Hematopoietic multipotent progenitor cell treated with erythropoietin and hydrocortisone succinate and interleukin-3 and kit ligand, for 4 days (in vitro differentiated cells): ENCODE results near the gene WDR83.
A peak's percentile ranks its signal among the peaks of the same experiment; 100 is the strongest.
"Not testable (repeated sequence)": the region's sequence is repeated elsewhere in the genome, so short reads cannot be mapped to it uniquely, and the experiment has no call there.

ENCODE experiments used
- DNase-seq: peaks from one replicate; pipeline ENCODE4 v3.0.0-alpha.2; 2015

Gene WDR83

DNA sequence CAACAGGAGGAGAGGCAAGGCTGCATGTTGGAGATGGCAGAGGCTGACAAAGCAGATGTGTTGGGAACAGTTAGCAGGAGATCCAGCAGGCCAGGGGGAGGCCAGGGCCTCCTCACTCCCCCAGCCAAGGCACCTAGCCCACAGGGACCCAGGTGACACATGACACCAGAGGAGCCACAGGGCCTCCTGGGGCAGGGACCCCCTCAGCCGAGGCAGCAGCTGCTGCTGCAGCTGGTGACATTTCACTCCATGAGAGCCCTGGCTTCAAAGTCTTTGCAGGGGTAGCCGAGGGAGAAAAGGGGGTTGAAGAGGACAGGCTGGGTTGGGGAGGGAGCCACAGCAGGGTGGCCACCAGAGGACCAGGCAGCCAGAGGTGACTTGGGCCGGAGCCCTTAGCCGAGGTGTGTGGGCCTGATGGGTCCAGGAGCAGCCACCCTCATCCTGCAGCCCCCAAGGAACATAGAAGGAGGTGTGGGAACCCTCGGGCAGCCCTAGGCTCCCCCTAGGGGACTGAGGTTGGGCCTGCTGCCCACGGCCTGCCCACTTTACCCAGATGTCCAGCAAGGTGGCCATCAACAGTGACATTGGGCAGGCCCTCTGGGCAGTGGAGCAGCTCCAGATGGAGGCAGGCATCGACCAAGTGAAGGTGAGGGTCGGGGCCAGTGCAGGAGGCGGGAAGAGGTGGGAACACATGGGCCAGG, 21.0 kb downstream of the WDR83 start, which contains the start of gene GNG14:
GNG14 (plus strand) TSS at position 503 of the 701 bp plus-strand sequence; CDS start at position 554, 51 bp downstream.
- DNase-seq = no peak

GRCh38 chr19:12689012-12689411, 22.4 kb downstream of the WDR83 start:
- DNase-seq = no peak

GRCh38 chr19:12689581-12690216, 23.1 kb downstream of the WDR83 start:
- DNase-seq = peak; percentile 89

- DNase-seq = no peak
Measured at GRCh38 chr19:12692960-12693359, 26.4 kb downstream of the WDR83 start.

DNA sequence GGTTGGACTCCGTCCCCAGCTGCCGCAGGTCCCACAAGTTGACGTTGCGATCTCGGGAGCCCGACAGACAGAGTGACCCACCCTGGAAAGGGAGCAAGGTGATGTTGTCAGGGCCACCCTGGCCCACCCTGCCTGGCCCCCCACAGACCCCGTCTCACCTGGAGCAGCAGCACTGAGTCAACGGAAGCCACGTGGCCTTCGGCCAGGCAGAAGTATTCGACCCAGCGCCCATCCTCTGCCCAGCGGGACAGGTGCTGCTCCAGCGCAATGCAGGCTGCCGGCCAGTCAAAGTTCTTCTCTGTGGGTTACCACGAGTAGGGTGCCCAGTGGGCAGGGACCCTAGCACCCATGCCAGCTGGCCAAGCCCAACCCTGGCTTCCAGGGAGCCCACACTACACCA, 28.0 kb downstream of the WDR83 start:
- DNase-seq = no peak

DNA sequence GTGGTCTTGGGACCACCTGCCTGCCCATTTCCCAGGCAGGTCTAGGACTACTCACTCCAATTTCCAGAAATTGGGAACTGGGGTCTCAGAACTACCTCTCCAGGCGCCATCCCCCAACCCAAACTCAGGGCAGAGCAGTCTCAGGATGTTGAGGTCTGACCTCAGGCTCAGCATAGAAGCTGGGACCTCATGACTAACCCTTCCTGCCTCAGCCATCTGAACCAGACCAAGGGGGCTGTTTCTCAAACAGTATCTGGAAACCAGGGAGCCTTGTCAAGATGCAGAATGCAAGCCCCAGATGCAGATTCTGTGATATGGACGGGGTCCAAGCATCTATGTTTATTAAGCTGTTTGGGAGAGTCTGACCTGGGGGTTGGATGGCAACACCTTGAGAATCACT, 28.5 kb downstream of the WDR83 start:
- peak; percentile 45 for DNase-seq

DNA sequence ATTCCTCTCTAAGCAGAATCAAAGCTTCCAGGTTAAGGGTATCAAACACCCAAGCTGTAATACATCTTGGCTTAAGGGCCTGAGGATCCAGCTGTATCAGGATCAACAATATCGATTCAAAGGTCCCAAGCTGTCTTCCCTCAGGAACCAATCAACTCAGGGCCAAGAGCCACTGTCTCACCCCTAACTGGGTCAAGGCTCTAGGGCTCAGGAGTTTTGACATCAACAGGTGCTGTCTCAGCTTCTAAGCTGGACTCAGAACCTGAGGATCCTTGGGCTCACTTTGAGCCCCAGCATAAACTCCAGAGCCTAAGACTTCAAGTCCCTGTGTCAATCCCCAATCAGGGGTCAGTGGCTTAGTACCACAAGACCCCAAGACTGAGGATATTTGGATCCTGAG, 28.9 kb downstream of the WDR83 start:
- no peak for DNase-seq

- peak; percentile 44 for DNase-seq
Measured at GRCh38 chr19:12695997-12696365, 29.4 kb downstream of the WDR83 start.

DNA sequence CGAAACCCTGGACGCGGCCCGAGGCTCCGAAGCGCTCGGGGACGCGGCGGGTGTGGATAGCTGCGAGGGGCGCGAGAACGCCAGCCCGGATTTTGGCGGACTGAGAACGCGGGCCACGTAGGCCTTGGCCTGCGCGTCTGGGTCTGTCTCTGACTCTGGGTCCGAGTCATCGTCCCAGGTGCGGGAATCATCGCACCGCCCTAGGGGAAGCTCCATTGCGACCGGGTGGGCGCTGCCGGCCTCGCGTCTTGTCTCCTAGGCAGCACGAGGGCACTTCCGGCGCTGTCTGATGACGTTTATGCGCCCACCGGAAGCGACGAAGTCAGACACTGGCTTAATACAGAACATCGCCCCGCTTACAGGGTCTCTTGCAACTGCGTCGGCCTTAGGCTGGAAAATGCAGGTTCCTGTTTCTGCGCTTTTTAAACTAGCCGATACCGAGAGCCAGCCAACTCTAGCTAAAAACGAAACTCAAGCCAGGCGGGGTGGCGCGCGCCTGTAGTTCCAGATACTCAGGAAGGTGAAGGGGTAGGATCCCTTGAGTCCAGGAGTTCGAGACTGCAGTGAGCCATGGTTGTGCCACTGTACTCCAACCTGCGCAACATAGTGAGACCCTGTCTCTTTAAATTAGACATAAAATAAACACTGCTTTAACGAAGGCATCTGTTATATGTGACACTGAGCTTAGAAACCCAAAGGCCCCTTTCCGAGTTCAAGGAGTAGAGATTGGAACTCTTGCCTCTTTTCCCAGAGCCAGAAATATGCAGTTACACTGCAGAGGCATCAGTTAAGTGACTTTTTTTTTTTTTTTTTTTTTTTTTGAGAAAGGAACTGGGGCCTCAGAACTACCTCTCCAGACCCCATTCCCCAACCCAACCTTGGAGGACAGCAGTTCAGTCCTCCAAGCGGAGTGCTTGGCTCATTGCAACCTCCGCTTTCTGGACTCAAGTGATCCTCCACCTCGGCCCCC, 30.0 kb downstream of the WDR83 start, which contains the start of gene FBXW9:
FBXW9 (minus strand) TSS at position 266 of the 970 bp plus-strand sequence; CDS start at position 216, 50 bp downstream.
- DNase-seq = peak; percentile 98

DNA sequence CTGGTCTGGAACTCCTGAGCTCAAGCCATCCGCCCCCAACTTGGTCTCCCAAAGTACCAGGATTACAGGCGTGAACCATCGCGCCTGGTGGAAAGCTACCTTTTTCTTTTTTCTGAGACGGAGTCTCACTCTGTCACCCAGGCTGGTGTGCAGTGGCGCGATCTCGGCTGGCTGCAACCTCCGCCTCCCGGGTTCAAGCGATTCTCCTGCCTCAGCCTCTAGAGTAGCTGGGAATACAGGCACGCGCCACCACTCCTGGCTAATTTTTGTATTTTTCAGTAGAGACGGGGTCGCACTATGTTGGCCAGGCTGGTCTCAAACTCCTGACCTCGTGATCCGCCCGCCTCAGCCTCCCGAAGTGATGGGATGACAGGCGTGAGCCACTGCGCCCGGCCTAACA, 30.8 kb downstream of the WDR83 start:
- not testable (repeated sequence) for DNase-seq

DNA sequence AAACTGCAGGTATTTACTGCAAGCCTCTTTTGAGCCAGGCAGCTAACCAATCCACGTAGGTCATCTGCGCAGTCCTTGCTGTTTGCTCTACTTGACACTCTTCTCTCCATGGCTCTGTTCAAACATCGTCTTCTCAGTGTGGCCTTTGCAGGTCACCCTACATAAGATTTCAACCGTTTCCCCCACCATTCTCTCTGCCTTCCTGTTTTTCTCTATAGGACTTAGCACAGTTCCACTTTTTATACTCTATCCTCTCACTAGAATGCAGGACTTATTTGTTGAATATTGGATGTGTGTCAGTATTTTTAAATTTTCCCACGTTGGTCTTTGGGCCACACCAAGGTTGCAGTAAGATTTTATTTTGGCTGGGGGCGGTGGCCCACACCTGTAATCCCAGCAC, 31.5 kb downstream of the WDR83 start:
- no peak for DNase-seq

DNA sequence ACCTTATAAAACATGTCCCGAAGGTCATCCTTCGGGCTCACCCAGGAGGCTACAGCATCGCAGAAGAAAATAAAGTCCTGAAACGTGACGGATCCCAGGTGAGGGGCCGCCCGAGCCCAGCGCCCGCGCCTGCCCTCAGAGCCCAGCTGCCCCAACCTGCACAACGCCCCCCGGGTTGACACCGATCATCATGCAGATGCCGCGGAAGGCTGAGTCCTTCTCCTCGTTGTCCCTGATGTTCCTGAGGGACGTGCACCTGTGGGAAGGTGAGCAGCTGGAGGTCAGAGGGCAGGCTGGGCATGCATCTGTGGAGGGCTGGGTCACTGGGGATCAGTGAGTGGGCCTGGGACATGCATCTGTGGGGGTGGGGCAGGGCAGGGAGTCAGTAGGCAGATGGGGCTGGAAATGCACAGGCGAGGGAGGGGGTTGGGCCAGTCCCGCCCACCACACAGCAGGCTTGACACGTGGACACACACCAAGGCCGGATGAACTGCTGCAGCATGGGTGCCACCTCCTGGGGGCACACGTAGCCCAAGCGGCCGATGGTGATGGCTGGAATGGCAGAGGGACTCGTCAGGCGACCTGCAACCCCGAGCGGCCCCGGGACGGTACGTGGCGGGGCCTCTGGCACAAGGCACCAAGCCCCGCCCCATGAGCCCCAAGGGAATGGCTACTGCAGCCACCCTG, 35.1 kb downstream of the WDR83 start:
- DNase-seq = no peak

GRCh38 chr19:12703046-12703445, 36.4 kb downstream of the WDR83 start:
- peak; percentile 90 for DNase-seq

DNA sequence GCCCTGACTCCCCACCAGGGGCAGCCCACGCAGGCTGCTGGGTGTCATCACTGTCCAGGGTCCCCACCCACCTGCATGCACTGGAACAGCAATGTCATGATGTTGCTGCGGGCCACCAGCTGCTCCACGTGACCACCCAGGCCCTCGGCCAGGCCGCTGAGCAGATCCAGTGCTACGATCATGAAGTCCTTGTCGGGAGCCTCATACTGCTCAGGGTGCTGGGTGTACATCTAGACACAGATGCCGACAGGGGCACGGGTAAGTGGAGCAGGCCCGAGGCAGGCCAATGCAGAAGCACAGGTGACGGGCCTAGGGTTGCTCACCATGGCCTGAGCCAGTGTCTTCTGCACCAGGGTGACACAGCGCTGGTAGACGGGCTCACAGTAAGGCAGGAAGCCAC, 38.6 kb downstream of the WDR83 start:
- no peak for DNase-seq

DNA sequence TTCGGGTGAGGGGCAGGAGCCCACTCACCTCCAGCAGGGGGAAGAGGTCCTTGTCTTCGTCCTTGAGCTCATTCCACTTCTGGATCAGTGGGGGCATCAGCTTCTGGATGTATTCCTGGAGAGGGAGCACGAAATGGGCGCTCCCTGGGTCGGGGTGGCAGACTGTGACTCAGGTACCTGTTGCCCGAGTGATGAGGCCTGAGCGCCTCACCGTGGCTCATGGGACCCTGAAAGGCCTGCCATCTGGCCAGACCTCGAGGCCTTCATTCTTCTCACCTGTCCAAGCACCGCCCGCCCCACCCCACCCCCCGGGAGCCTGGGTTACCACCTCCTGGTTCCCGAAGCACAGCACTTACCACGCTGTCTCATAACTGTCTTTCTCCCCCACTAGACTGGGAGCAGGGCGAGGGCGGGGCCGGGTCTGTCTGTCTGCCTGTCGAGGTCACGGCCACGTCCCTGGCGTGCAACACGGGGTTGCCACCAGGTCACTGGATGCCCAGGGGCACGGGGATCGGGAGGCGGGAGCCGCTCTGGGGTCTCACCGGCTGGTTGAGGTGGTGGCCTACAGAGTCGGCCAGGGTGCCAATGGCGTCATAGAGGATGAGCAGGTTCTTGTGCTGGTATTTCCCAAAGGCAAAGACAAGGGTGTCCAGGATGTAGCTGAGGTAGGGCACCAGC, 39.2 kb downstream of the WDR83 start:
- no peak for DNase-seq

- no peak for DNase-seq
Measured at GRCh38 chr19:12706332-12706718, 39.7 kb downstream of the WDR83 start.

DNA sequence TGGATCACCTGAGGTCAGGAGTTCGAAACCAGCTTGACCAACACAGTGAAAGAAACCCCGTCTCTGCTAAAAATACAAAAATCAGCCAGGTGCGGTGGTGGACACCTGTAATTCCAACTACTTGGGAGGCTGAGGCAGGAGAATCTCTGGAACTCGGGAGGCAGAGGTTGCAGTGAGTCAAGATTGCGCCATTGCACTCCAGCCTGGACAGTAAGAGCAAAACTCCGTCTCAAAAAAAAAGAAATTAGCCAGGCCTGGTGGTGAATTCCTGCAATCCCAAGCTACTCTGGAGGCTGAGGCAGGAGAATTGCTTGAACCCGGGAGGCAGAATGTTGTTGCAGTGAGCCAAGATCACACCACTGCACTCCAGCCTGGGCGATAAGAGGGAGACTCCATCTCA, 42.0 kb downstream of the WDR83 start:
- no peak for DNase-seq

- DNase-seq = no peak
Measured at GRCh38 chr19:12711187-12711586, 44.6 kb downstream of the WDR83 start.

GRCh38 chr19:12712077-12712476, 45.5 kb downstream of the WDR83 start:
- DNase-seq = not testable (repeated sequence)

- not testable (repeated sequence) for DNase-seq
Measured at GRCh38 chr19:12713304-12713703, 46.7 kb downstream of the WDR83 start.

GRCh38 chr19:12715102-12715501, 48.5 kb downstream of the WDR83 start:
- DNase-seq = no peak

DNA sequence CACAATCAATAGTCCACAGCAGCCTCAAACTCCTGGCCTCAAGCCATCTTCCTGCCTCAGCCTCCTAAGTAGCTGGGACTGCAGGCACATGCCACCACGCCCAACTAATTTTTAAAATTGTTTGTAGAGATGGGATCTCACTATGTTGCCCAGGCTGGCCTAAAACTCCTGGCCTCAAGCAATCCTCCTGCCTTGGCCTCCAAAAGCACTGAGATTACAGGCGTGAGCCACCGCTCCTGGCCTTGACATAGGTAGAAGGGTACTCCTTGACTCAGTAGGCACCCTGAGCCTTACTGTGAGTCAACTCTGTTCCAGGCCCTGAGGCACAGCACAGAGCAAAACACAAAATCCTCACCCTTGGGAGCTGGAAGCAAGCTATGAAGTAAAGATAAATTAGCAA, 49.3 kb downstream of the WDR83 start:
- DNase-seq = no peak
